ENCODE data around the gene OPRM1. TPM values are rescaled to one million over a fixed set of nuclear protein-coding genes. Genes with fewer than 3 reads are reported as not detected.
A peak's percentile ranks its signal among the peaks of the same experiment; 100 is the strongest.

The OPRM1 gene
- total RNA-seq, 1 experiment from 2014 or later: not detected

DNA sequence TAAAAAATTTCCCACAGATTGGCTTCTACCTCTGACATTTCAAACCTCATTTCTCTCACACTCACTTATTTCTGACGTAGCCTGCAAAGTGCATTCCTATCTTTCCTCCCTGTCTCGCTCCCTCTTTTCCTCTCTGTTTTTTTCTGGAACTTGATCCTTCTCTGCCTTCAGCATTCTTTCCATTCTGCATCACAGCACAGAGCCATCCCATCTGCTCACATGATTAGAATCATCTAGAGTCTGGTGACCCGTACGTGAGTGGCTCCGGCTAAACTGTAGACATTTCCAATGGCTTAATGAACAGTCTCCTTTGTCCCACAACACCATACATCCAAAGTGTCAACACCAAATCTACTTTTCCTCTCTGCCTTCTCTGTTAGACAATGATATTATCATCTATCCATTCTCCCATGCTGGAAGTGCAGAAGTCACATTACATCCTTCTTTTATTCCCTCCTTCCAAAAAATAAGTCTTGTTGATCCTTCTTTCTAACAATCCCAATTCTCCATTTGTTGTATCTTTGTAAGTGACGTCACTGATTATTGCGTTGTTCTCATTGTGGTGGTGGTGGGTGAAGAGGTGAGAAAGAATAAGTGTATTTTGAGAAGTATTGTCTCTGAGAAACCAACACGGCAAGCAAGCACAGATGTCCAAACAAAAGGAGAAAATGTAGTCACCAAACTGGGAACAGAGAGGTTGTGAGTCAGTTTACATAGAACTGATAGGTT is 41.6 kb downstream of the OPRM1 start:
- DNase-seq (ENCODE audit: low read depth): no peak

DNA sequence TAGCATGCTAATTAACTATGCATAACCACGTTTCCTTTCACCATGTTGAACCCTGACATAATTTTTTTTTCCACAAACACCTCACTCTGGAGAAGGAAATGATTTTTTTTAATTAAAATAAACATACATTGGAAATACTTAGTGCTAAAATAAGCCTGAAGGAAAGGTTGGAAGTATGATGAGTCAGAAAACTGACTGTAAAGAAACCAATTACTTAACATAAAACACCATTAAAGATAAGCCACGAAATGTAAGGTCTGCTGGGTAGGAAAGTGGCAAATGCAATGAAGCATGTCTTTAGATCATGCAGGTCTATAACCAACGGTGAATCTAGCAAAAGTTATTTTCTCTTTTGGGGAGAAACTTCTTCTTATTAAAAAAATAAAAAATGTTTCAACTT is 47.5 kb downstream of the OPRM1 start:
- no peak for DNase-seq (ENCODE audit: low read depth)

DNA sequence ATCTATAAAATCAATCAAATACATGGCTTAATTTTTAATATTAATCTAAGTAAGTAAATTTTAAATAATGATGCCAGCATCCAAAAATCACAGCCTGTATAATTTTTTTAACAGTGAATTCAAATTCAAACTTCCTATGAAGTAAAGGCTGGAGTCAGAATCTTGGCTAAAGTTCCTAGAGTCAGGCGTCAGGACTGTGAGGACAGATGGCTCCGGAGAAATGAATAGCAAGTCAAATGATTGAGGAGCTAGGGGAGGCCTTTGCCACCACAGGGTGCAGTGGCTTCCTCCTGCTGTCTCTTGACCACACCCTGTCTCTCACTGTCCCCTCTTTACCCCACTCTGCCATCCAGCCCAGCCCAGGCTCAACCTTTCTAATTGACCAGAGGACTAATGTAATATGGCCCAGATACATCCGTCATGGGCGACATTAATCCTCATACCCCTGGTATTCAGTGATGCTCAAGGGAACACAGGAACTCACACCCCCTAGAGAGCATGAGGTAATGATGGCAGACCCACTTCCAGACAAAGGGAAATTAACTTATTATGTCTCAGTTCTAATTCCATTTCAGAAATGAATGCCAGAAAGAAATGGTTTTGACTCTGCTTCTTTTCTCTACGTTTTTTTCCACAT is 53.4 kb downstream of the OPRM1 start:
- no peak for DNase-seq (ENCODE audit: low read depth)

DNA sequence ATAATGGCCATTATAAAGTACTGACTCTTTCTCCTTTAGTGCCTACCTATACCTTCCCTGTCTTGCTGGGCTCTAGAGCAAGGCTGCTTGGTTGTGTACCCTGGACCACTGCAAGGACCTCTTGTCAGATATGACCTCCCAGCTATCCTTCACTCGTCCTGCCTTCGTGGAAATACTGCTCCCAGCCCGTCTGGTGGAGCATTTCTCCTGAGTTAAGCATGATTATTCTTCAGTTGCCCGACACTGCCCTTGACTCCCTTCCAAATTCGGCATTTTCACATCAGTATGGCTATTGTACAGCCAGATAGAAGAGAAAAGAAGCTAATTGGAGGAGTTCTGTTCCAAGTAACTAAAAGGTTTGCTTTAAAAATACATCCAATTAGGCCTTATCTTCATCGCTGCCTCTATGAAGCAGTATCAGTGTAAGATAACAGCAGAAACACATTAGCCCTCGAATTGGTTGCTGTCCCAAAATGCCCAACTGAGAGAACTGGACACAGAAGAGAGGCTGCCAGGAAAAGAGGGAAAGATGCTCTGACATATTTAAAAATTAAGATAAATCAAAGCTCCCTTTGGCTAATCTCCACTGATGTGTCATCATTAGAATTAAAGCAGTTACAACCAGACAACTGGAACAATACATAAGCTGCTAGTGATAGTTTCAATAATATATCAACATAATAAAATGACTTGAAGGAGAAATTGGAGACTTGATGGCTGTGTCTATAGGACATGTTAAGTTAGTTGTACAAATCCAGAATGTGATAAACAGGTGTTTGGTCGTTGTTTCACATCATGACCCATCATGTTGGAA is 54.4 kb downstream of the OPRM1 start:
- DNase-seq (ENCODE audit: low read depth): no peak

DNA sequence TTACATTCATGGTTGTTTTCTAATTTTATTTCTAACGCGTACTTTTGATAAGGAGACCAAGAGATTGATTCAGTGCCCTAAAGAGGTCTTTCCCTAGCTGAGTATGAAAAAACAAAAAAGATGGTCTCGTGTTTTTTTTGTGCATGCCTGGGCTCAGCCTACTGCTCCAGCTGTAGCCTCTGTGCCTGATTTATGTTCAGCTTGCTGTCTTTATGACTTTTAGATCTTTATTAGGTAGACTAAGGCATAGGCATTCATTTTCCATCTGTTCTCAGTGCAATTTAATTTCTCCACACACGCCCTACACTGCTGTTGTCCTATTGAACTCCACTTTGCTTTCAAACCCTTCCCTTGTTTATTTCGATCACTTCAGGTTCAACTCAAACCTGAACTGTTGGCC is 56.5 kb downstream of the OPRM1 start:
- no peak for DNase-seq (ENCODE audit: low read depth)

DNA sequence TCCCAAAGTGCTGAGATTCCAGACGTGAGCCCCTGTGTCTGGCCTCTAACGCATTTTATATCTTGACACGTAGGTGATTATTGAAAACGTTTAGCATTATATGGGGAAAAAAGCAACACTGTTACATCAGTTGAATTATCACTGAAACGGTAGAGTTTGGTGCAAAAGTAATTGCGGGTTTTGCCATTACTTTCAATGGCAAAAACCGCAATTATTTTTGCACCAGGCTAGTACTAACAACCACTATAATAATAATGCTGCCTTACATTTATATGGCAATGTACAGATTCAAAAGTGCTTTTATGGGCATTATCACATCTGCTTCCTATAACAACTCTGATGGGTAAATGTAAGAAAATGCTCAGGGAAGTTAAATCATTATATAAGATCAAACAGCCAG is 57.3 kb downstream of the OPRM1 start:
- DNase-seq (ENCODE audit: low read depth): no peak

DNA sequence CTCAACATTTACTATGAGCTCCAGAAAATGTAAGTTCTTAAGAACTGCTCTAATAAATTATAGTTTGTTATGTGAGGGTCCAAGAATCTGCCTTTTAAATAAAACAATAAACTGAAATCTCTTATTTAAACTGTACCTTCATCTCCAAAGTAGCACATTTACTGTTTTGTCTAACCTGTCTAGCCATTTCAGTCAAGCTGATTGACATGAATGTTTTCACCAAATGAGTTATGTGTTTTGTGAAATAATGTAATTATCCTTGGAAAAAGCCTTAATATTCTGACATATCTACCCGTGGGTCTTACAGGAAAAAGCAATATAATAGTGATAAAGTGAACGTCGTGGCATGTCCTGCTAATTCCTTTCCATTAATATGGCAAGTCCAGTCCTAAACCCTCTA is 57.8 kb downstream of the OPRM1 start:
- no peak for DNase-seq (ENCODE audit: low read depth)

DNA sequence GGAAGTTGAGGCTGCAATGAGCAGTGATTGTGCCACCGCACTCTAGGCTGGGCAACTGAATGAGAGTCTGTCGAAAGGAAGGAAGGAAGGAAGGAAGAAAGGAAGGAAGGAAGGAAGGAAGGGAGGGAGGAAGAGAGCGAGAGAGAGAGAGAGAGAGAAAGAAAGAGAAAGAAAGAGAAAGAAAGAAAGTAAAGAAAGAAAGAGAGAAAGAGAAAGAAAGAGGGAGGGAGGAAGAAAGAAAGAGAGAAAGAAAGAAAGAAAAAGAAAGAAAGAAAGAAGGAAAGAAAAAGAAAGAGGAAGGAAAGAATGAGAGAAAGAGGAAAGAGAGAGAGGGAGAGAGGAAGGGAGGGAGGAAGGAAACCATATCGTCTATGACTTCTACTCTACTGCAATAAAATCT is 60.2 kb downstream of the OPRM1 start:
- no peak for DNase-seq (ENCODE audit: low read depth)

DNA sequence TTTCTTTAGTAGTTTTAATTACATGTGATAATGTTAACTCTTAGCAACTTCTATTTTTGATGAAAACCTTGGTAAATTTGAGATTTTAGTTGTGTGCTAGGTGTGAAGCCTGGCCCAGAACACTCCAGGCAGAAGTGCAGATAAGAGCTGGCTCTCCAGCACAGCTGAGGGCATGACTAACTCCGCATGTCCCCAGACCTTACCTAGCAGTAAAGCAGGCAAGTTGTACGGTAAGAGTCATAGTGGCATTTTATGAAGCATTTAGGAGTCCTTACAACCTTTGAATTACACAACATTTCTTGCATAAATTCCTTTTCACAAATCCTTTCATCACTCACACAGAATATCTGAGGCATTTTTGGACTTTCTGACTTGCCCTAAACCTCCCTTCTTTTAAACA is 67.2 kb downstream of the OPRM1 start:
- DNase-seq (ENCODE audit: low read depth): no peak

DNA sequence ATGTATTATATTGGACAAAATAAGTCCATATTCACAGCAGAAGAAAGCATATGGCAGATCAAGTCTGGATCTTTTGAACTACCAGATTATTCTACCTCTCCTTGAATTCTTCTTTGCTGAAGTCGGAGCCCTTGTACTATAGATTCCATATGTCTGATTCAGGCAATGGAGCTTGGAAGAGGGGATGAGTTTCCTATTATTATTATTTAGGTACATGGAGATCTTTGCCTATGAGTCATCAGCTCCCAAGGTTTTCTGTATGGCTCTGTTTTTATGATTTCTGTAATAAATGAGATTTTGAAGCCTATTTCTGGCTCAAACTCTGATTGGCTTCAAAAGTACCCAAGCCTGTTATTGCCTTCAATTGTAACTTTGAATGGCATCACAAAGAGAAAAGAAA is 72.0 kb downstream of the OPRM1 start:
- no peak for DNase-seq (ENCODE audit: low read depth)

DNA sequence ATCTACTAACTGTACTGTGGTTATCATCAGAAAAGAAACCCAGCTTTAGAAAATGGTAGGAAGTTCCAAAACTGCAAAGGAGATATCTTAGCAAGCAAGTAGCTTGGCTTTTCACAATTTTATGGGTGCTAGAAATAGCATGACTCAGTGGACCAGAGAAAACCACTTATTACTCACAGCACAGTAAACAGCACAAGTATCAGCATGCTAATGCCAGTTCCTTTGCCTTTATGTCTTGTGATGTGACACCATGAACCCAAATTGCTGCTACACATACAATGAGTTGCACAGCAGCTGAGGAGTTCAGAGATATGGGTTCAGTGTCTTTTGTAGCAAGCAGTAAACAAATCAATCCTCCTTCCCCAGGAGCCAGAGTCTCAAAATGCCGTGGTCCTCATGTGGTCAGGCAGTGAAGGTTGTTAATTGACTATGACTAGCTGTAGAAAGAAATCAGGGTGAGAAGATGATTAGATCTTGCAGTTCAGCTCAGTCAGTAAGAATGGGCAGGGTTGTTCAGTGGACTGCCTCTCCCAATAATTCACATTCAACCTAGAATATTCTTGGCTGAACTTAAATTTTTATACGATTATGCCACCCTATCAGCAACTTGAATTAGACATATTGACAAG is 73.3 kb downstream of the OPRM1 start:
- DNase-seq (ENCODE audit: low read depth): peak; percentile 64

DNA sequence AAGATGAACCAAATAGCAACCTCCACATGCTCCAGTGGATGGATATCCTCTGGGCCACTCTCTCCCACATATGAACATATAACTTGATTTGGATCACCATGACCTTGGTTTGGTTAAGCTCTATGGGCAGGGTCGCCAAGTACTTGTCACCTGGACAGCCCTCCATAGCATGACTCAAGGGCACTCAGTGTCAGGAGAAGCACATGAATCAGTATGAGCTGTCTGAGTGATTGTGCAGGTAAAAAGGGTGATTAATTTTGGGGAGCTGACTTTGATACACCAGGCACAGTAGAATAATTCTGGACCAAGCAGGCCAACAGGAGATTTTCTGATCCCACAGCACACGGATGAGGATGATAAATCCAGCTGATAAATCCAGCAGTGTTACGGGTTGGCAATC is 74.4 kb downstream of the OPRM1 start:
- no peak for DNase-seq (ENCODE audit: low read depth)

DNA sequence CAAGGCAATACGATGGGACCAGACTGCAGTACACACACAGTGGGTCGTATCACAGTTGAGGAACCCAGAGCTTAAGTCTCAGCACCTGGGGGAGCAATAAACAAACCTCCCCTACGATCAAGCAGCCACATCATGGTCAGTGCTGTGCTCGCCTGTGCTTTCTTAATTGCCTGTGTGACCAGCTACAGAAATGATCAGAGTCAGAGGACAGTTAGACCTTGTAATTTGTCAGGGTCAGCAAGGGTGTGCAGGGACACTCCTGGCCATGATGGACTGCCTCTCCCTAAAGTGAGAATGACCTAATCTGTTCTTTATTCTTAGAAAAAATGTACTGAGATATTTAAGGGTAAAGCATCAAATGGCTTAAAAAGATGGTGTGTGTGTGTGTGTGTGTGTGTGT is 78.4 kb downstream of the OPRM1 start:
- no peak for DNase-seq (ENCODE audit: low read depth)

DNA sequence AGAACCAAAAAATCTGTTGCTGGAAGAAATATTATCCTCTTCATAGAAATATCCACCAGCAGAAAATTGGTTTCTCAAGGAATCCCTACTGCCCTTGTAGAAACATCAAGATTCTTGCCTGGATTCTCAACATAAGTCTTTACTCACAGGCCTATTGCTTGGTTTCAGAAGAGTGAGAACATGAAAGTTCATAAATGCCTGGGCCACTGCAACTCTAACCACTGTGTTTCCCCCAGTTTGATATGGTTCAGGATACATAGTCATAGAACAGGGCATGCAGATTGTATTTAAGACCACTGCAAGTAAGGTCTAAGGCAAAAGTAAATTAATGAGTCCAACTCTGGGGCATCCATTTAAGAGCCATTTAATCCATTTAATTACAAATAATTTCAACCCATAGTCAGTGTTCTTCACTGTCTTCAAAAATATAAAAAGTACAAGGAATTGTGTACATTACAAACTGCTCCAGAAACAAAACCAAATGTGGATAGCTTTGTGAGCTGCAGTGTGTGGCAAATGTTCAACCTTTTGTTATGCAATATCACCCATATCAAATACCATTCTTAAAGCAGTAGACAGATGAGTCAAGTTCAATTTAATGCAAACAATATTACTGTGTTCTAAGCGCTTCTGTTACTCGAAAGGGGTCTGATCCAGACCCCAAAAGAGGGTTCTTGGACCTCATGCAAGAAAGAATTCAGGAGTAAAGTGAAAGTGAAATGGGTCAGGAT is 83.3 kb downstream of the OPRM1 start:
- DNase-seq (ENCODE audit: low read depth): no peak

DNA sequence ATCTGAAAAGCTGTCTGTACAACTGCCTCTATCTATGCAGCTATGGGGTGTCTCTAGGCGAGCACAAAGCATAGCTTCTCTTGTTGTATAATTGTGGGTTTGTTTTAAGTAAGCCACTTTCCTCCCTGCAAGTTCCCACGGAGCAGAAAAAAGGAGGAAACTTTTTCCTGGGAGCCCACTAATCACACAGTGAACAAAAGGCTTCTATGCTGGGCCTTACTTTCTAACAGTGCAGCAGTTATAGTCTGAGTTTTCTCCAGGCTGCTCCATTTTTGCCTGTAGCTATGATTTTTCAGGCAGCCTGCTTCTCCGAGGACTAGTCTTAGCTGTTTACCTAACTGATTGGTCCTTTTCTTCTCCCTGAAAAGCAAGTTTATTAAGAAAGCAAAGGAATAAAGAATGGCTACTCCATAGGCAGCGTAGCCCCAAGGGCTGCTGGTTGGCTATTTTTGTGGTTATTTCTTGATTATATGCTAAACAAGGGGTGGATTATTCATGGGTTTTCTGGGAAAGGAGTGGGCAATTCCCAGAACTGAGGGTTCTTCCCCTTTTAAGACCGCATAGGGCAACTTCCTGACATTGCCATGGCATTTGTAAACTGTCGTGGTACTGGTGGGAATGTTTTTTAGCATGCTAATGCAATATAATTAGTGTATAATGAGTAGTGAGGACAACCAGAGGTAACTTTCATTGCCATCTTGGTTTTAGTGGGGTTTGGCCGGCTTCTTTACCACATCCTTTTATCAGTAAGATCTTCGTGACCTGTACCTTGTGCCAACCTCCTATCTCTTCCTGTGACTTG is 84.3 kb downstream of the OPRM1 start:
- no peak for DNase-seq (ENCODE audit: low read depth)

DNA sequence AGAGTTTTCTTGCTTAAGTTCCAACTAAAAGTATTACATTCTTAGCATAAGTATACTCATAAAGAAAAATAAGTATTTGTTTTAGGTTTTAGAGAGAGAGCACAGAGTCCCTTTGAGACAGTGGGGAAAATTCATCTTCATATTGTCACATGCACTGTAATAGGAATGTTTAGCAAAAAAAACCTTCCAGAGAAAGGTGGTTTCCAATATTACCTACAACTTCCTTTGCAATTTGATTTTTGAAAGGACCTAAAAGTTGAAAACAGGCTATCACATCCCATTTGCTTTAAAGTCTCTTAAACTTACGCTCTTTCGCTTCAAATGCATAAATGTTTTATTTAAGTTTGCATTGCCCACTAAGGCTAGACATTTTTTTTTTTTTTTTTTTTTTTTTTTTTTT is 86.4 kb downstream of the OPRM1 start:
- no peak for DNase-seq (ENCODE audit: low read depth)

DNA sequence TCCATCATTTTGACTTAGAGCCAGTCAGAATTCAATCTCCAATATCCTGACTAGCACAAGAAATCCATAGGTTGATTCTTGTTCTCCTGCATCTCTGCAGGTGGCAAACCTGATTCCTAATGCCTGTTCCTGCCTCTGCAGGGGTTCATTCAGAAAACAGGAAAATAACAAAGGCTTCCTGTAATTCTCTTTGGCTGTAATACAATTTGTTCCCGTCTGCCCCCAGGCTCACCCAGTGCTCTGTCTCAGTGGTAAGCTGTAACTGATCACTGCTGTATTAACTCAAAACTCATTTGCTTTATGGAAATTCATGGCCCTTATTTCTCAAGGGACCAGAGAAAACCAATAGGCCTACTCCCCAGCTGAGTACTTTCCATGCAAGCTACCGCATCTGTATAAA is 88.6 kb downstream of the OPRM1 start:
- no peak for DNase-seq (ENCODE audit: low read depth)

DNA sequence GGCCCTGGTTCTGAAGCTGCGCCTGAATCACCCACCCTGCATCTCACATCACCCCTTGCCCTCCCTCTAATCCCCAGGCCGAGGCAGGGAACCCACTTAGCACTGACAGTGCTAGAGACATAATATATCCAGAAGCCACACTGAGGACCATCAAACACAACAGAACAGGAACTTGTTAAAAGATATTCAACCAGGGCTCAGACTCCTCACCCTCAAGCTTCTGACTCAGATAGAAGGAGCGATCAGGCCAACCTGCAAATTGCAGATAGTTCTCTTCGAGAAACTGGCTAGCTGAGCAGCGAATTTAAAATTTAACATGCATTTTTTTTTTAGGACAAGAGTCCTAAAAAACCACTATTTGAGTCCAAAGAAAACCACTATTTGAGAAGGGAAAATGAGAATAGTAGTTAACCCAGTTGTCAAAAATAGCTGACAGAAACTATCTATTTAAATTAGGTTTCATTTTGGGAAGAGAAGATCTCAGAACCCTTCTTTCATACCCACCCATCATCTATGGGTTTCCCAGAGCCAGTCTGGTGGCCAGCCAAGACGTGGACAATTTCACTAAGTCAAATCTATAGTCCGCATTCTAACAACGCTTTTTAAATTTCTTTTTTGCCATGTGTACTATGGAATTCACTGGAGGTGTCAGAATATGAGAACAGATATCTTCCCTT is 95.6 kb downstream of the OPRM1 start:
- no peak for DNase-seq (ENCODE audit: low read depth)

DNA sequence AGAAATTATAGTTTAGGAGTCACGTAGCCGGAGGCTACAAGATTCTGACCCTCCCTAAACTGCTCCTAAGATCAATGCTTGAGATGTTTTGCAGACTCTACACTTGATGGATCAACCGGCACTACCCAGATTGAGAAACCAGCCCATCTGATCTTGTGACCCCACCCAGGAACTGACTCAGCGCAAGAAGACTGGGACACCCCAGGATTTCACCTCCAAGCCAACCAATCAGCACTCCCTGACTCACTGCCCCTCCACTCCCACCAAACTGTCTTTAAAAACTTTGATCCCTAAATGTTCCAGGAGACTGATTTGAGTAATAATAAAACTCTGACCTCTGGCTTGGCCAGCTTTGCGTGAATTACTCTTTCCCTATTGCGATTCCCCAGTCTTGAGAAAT is 99.8 kb downstream of the OPRM1 start:
- DNase-seq (ENCODE audit: low read depth): peak; percentile 52

DNA sequence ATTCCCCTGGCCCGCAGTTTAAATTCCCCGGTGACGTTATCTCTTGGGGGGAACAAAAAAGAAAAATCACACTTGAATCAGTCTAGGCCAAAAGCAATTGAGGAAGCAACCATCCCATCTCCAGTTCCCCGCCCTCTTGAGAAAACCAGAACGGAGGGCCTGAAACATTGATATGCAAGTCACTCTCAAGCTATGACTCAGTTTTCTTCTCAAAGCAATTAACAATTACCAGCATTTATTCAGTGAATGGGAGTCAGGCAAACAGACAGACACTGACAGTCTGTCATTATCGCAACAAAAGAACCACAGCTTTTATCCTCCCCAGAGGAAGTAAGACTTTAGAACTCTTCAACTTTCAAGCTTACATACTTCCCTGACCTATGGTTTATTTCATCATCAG is 100.9 kb downstream of the OPRM1 start:
- no peak for DNase-seq (ENCODE audit: low read depth)
